Cardiac muscle cell (in vitro differentiated cells and primary cell): ENCODE measurements around the gene LMNTD1. TPM values are rescaled to one million over a fixed set of nuclear protein-coding genes. Genes with fewer than 3 reads are reported as not detected.
A peak's percentile ranks its signal among the peaks of the same experiment; 100 is the strongest.
"Not testable (repeated sequence)": the region's sequence is repeated elsewhere in the genome, so short reads cannot be mapped to it uniquely, and the experiment has no call there.

Source experiments
- DNase-seq, 2 donors: peaks; one replicate each; pipeline versions ENCODE4 v3.0.0 to v3.0.0-alpha.2; 2010 to 2017; ENCODE audit warnings: low read depth in 1 of 2, low spot score in 1 of 2
- H3K27ac ChIP-seq: fragments of 200-600 bp; sonication (generic); 2 replicates; pipeline ENCODE4 v1.5.1; 2016
- H3K27me3 ChIP-seq: fragments of 200-600 bp; sonication (generic); 2 replicates; pipeline ENCODE4 v1.6.0; 2016; ENCODE audit warnings: control low read depth
- H3K36me3 ChIP-seq: fragments of 200-600 bp; sonication (generic); 2 replicates; pipeline ENCODE4 v1.5.1; 2016; ENCODE audit warnings: control low read depth
- H3K4me1 ChIP-seq: fragments of 200-600 bp; sonication (generic); 2 replicates; pipeline ENCODE4 v1.8.1; 2017; ENCODE audit warnings: low read depth, mild to moderate bottlenecking, mixed run types
- H3K4me3 ChIP-seq: fragments of 200-600 bp; sonication (generic); 2 replicates; pipeline ENCODE4 v1.5.1; 2016; ENCODE audit warnings: mild to moderate bottlenecking
- H3K9me3 ChIP-seq: fragments of 200-600 bp; sonication (generic); 2 replicates; pipeline ENCODE4 v1.5.1; 2017; ENCODE audit warnings: low read depth, mild to moderate bottlenecking, control low read depth
- polyA plus RNA-seq: library from polyadenylated mRNA; unstranded; fragments of >200 nt; fragmentation: Nextera tagmentation; extraction: Ambion mirVana; gene quantifications from 2 replicates; pipeline ENCODE4 v1.2.1, GENCODE V29; 2016
- total RNA-seq: library from RNA; depleted of rRNA; stranded (reverse); fragments of >200 nt; gene quantifications from 2 replicates; pipeline ENCODE4 v1.2.3, GENCODE V29; 2016
- TF ChIP-seq, protein P1 (sequence below): IDR thresholded peaks from 2 replicates; pipeline ENCODE4 v1.5.1; 2012; ENCODE audit warnings: low read depth, mild to moderate bottlenecking, low read length

LMNTD1 gene, protein sequence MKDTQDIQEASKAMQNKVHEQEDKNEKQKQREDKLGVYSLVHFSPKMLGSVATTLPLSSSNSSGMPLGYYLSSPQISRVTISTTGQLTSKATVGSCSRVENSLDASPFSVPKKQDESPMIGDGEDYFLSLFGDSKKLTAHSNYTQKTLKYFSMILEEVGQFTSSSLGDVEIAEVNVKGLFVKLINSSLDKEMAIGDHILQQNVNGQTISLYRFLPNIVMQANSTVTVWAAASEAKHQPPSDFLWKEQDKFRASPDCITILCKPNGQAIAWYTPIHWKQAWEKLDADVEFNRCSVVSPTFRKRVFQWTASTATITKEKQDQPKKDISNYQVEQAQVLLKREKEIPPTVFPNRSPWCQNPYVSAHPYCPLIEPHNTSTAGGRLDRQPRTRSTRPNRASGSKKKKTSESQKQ
- total RNA-seq (not detected in 2 replicates), polyA plus RNA-seq (0.69 TPM in 1 of 2 replicates, not detected in the other)

- no peak within 1 kb of the TSS for H3K4me3 ChIP-seq
- H3K27ac ChIP-seq, result no peak within 1 kb of the TSS
- H3K36me3 ChIP-seq, result no peaks in the 10 kb centered on the region
- H3K27me3 ChIP-seq, result no peaks in the 10 kb centered on the region
- no peaks in the 10 kb centered on the region for H3K9me3 ChIP-seq
- TF ChIP-seq, protein P1, sequence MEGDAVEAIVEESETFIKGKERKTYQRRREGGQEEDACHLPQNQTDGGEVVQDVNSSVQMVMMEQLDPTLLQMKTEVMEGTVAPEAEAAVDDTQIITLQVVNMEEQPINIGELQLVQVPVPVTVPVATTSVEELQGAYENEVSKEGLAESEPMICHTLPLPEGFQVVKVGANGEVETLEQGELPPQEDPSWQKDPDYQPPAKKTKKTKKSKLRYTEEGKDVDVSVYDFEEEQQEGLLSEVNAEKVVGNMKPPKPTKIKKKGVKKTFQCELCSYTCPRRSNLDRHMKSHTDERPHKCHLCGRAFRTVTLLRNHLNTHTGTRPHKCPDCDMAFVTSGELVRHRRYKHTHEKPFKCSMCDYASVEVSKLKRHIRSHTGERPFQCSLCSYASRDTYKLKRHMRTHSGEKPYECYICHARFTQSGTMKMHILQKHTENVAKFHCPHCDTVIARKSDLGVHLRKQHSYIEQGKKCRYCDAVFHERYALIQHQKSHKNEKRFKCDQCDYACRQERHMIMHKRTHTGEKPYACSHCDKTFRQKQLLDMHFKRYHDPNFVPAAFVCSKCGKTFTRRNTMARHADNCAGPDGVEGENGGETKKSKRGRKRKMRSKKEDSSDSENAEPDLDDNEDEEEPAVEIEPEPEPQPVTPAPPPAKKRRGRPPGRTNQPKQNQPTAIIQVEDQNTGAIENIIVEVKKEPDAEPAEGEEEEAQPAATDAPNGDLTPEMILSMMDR, result no peak
- peak in 1 of 2 donors; percentile 46 for DNase-seq
- no peaks in the 10 kb centered on the region for H3K4me1 ChIP-seq
Measured at GRCh38 chr12:25553098-25553497, at the start of gene LMNTD1. TSS of gene LMNTD1 (minus strand) at chr12:25553283. CDS start at chr12:25552959, 324 bp downstream.

- H3K4me3 ChIP-seq, result no peak overlapping the region
- H3K9me3 ChIP-seq, result no peaks in the 10 kb centered on the region
- no peak for DNase-seq
- TF ChIP-seq, protein P1, result no peak
- no peak overlapping the region for H3K27ac ChIP-seq
- no peaks in the 10 kb centered on the region for H3K36me3 ChIP-seq
- H3K27me3 ChIP-seq, result no peaks in the 10 kb centered on the region
- no peaks in the 10 kb centered on the region for H3K4me1 ChIP-seq
Measured at GRCh38 chr12:25598956-25599355, 45.9 kb upstream of the LMNTD1 start.

- H3K27ac ChIP-seq, H3K4me3 ChIP-seq, H3K9me3 ChIP-seq, H3K27me3 ChIP-seq, H3K36me3 ChIP-seq, DNase-seq, H3K4me1 ChIP-seq: not testable (repeated sequence)
Measured at GRCh38 chr12:25595496-25595895, 42.4 kb upstream of the LMNTD1 start.

- no peak for DNase-seq
- H3K4me1 ChIP-seq, result no peaks in the 10 kb centered on the region
- no peaks in the 10 kb centered on the region for H3K36me3 ChIP-seq
- TF ChIP-seq, protein P1, result no peak
- H3K9me3 ChIP-seq, result no peaks in the 10 kb centered on the region
- H3K27me3 ChIP-seq, result no peaks in the 10 kb centered on the region
- no peak overlapping the region for H3K4me3 ChIP-seq
- no peak overlapping the region for H3K27ac ChIP-seq
Measured at GRCh38 chr12:25594376-25594775, 41.3 kb upstream of the LMNTD1 start.

GRCh38 chr12:25592725-25593495 is 39.8 kb upstream of the LMNTD1 start:
- Histone ChIP-seq H3K27me3 (no peaks in the 10 kb centered on the region), H3K27ac (no peak overlapping the region), H3K4me3 (no peak overlapping the region), H3K4me1 (no peaks in the 10 kb centered on the region), H3K36me3 (no peaks in the 10 kb centered on the region), H3K9me3 (no peaks in the 10 kb centered on the region)
- TF ChIP-seq, protein P1, result no peak
- DNase-seq, result no peak

DNA sequence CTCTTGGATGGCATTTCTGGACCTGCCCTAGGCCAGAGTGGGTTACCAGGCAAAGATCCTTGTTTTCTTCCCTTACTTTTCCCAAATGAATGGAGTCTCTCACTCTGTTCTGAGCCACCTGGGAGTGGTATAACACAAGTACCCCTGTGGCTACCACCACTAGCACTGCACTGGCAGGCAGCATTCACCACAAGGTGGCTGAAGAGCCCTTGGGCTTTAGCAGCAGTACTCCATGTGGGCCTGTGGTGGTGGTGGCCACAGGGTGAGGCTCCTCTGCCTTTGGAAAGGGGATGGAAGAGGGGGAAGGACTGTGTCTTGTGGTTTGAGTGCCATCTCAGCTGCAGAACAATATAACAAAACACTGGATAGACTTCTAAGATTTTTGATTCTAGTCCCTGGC is 38.1 kb upstream of the LMNTD1 start:
- no peaks in the 10 kb centered on the region for H3K4me1 ChIP-seq
- H3K4me3 ChIP-seq, result no peak overlapping the region
- no peak overlapping the region for H3K27ac ChIP-seq
- peak in 1 of 2 donors; percentile 16 for DNase-seq
- TF ChIP-seq, protein P1, result peak; percentile 18
- no peaks in the 10 kb centered on the region for H3K9me3 ChIP-seq
- no peaks in the 10 kb centered on the region for H3K27me3 ChIP-seq
- no peaks in the 10 kb centered on the region for H3K36me3 ChIP-seq
